Activated CD4-positive, alpha-beta T cell treated with anti-CD3 and anti-CD28 coated beads for 1 hour (primary cell): ENCODE measurements around the gene CINP.
A peak's percentile ranks its signal among the peaks of the same experiment; 100 is the strongest.
"Not testable (repeated sequence)": the region's sequence is repeated elsewhere in the genome, so short reads cannot be mapped to it uniquely, and the experiment has no call there.

Experiments used
- DNase-seq: peaks from one replicate; pipeline ENCODE4 v3.0.0-alpha.2; 2020

Gene CINP

DNA sequence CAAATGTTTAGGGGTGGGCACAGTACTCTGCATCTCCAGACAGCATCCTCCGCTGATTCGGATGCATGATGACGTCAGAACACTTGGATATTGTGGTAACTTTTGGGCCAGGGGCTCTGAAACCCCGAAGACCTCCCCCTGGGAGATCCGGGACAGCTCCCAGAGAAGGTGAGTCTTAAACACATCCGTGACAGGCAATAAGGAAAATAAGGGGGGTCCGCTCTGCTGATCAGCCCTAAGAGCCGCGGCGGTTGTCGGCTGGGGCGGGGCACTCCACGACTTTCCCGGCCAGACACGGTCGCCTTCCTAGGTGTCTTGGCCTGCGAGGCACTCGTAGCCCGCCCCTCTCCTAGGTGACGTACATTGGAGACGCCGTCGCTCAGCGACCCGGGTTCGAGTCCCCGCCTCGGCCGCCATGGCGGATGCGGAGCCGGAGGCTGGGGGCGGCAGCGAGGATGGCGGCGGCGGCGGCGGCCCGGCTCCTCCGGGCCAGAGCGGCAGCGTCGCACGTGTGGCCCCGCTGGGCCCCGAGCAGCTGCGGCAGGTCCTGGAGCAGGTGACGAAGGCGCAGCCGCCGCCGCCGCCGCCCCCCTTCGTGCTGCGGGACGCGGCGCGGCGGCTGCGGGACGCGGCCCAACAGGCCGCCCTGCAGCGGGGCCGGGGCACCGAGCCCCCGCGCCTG, 43.2 kb downstream of the CINP start, which contains the start of gene ZNF839:
TSS of gene ZNF839 (plus strand) at position 396 of the 682 bp plus-strand sequence. CDS start at position 416, 20 bp downstream.
- peak; percentile 91 for DNase-seq

GRCh38 chr14:102318781-102319276, 43.9 kb downstream of the CINP start:
- DNase-seq: no peak

DNA sequence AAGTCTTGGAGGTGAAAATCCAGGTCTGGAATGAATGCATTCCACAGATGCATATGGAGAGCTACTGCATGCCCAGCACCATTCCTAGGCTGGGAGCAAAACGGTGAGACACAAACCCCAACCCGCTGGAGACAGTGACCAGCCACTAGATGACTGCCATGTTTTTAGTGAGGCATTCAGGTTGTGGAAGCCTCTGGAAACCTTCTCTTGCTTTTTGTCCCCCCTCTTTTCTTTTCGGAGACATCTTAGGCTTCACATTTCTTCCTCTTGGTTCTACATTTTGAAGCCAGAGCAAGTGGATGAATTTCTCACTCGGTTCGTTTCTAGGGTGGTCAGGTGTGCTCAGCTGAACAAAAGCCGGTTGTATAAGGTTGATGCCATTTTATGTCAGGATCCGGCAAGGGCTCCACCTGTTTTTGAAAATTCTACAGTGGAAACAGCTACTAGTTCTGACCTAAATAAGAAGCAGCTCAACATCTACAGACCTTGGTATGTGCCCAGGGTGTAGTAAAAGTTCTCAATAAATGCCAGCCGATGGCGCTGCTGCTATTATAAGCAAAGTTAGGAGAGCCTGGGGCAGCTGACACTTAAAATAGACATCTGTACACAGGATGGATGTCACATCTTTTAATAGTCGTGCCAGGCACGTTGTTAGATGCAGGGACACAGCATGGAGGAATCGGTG, 45.0 kb downstream of the CINP start:
- no peak for DNase-seq

- peak; percentile 96 for DNase-seq
These were observed 45.7 kb downstream of the CINP start for GRCh38 chr14:102316743-102317563.

DNA sequence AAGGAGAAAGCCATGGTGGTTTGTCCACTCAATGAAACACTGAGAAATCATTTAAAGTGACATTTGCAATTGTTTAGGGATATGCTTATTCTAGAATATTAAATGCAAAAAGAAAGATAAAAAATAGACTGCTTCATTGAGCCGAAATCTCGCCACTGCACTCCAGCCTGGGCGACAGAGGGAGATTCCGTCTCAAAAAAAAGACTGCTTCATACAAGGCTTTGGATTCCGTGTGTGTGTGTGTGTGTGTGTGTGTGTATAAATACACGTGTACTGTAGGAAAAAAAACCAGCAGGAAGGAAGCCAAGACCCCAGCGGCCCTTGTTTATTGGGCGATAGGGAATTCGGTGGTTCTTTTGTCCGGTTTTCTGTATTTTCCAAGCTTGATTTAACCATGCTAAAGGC, 46.4 kb downstream of the CINP start:
- no peak for DNase-seq

- DNase-seq: no peak
These were observed 47.6 kb downstream of the CINP start for GRCh38 chr14:102315121-102315520.

DNA sequence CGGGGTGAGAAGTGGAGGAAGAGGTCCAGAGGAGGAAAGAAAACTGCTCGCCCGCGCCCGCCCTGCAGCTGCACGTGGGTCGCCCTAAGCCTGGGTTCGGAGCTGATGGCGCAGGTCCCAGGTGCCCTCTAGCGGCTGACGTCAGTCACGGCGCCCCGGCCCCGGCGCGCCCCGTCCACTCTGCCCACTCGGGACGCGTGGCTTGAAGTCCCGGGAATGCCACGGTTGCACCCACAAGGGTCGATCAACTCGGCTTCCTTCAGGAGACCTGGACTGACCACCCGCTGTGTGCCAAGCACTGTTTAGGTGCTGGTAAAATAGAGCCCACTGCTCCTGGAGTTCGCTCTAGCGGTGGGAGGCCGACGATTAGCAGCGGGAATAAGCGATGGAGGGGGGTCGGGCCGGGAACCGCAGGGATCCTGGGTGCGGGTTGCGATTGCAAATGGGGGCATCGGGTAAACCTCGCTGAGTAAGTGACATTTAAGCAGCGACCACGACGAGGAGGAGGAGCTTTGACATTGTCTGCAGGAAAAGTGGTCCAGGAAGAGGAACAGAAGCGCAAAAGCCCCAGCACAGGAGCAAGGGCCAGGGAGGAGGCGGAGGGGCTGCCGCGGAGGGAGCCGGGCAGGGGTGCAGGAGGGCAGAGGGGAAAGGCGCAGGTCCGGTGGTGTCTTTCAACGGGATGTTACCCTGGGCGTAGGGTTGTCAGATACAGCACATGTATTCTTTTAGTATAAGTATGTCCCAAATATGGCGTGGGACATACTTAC, 48.3 kb downstream of the CINP start:
- DNase-seq: peak; percentile 71

- peak; percentile 97 for DNase-seq
These were observed 57.8 kb downstream of the CINP start, which contains the start of gene MOK for GRCh38 chr14:102304611-102305506. Gene MOK, minus strand, starts transcription at chr14:102305164. Its CDS starts 196 bp downstream, at chr14:102304968.

- no peak for DNase-seq
These were observed 59.0 kb downstream of the CINP start for GRCh38 chr14:102303664-102304063.

- DNase-seq: not testable (repeated sequence)
These were observed 64.2 kb downstream of the CINP start for GRCh38 chr14:102298303-102299070.
